Measurements from ENCODE around the gene ZNF683. TPM values are rescaled to one million over a fixed set of nuclear protein-coding genes. Genes with fewer than 3 reads are reported as not detected.
A peak's percentile ranks its signal among the peaks of the same experiment; 100 is the strongest.
"Not testable (repeated sequence)": the region's sequence is repeated elsewhere in the genome, so short reads cannot be mapped to it uniquely, and the experiment has no call there.

The ZNF683 gene
- total RNA-seq, 6 experiments from 2014 or later, result 0.19 TPM; not detected in 5

DNA sequence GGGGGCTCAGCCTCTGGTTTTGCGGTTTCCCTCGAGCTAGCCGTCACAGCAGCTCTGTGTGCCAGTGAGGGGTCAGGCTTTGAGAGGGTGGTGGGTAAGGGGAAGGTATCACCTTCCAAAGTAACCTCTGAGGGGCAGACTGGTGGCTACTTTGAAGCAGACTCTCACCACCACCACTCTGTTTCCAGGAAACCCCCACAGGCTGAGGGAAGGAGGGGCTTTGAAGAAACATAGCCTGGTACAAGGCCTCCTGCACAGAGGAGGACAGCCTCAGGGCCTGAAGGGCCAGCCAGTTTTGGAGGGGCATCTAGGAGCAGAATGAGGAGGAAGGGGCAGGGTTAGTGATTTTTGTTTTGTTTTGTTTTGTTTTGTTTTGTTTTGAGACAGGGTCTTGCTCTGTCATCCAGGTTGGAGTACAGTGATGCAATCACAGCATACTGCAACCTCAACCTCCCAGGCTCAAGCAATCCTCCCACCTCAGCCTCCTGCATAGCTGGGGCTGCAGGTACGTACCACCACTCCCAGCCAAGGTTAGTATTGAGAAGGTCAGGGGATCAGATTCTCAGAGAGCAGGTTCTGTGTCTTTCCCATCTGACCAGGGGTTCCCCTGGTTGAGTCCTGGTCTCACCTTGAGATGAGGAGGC is 17.2 kb upstream of the ZNF683 start:
- Histone ChIP-seq H3K27me3 (no peaks in the 10 kb centered on the region), H3K4me3 (no peak overlapping the region), H3K9me3 (no peaks in the 10 kb centered on the region), H3K27ac (no peak overlapping the region), H3K36me3 (no peaks in the 10 kb centered on the region), H3K4me1 (no peaks in the 10 kb centered on the region)
- no peak for TF ChIP-seq POLR2A (IDR thresholded peaks at IDR 0.05)
- TF ChIP-seq, protein P1, sequence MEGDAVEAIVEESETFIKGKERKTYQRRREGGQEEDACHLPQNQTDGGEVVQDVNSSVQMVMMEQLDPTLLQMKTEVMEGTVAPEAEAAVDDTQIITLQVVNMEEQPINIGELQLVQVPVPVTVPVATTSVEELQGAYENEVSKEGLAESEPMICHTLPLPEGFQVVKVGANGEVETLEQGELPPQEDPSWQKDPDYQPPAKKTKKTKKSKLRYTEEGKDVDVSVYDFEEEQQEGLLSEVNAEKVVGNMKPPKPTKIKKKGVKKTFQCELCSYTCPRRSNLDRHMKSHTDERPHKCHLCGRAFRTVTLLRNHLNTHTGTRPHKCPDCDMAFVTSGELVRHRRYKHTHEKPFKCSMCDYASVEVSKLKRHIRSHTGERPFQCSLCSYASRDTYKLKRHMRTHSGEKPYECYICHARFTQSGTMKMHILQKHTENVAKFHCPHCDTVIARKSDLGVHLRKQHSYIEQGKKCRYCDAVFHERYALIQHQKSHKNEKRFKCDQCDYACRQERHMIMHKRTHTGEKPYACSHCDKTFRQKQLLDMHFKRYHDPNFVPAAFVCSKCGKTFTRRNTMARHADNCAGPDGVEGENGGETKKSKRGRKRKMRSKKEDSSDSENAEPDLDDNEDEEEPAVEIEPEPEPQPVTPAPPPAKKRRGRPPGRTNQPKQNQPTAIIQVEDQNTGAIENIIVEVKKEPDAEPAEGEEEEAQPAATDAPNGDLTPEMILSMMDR (IDR thresholded peaks at IDR 0.05), result no peak
- intact Hi-C loops (cut with DNase I), result no loop called here
- 82% methylated on average over 3 of the region's 4 CpGs for WGBS (ENCODE audit: insufficient coverage, low coverage, low lambda C conversion rate, missing lambda C conversion rate)
- no peak for ATAC-seq
- no peak for DNase-seq

DNA sequence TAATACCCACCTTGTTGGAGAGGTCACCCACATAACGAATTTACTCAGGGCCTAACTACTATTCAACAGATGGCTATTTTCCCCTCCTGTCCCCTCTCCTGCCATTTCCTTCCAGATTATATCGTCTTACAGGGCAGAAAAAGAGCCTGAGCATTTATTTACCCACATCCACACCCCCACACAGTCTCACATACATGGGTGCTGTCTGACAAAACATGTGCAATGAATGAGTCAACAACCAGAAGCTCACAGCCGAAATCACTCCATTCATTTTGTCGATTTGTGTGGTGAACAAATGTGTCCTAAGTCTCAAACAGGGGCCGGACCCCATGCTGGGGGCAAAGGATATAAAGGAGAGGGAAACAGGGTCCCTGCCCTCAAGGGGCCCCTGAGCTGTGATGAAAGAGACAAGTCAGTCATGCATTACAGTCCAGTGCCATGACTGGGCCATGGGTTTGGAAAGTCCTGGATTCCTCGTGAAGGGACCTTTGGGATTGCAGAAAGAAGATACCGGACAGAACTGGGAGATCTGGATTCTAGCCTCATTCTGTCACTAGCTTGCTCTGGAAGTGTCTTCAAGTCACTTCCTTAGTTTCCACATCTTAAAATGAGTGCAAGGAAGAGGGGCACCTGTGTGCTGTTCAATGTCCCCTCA is 16.4 kb upstream of the ZNF683 start:
- ATAC-seq (no peak), DNase-seq (no peak)
- WGBS (ENCODE audit: insufficient coverage, low coverage, low lambda C conversion rate, missing lambda C conversion rate), result 70% methylated on average over 5 of the region's 7 CpGs
- Histone ChIP-seq H3K27ac (no peak overlapping the region), H3K27me3 (no peaks in the 10 kb centered on the region), H3K4me1 (no peaks in the 10 kb centered on the region), H3K36me3 (no peaks in the 10 kb centered on the region), H3K4me3 (no peak overlapping the region), H3K9me3 (no peaks in the 10 kb centered on the region)
- TF ChIP-seq, protein P1 (IDR thresholded peaks at IDR 0.05), result no peak
- intact Hi-C loops (cut with DNase I), result no loop called here

- intact Hi-C loops (cut with DNase I), result no loop called here
- ATAC-seq, result peak in 2 of 4 donors; percentile 65 to 86
- 29% methylated on average over 7 of the region's 7 CpGs for WGBS (ENCODE audit: insufficient coverage, low coverage, low lambda C conversion rate, missing lambda C conversion rate)
- H3K36me3 ChIP-seq, result no peaks in the 10 kb centered on the region
- no peaks in the 10 kb centered on the region for H3K4me1 ChIP-seq
- no peak overlapping the region for H3K4me3 ChIP-seq
- DNase-seq, result peak in 1 of 3 donors; percentile 29
- H3K27me3 ChIP-seq, result no peaks in the 10 kb centered on the region
- H3K9me3 ChIP-seq, result no peaks in the 10 kb centered on the region
- H3K27ac ChIP-seq, result no peak overlapping the region
- no peak for TF ChIP-seq POLR2A (IDR thresholded peaks at IDR 0.05)
- TF ChIP-seq, protein P1 (IDR thresholded peaks at IDR 0.05), result no peak
Measured at GRCh38 chr1:26387447-26387846, 14.9 kb upstream of the ZNF683 start.

DNA sequence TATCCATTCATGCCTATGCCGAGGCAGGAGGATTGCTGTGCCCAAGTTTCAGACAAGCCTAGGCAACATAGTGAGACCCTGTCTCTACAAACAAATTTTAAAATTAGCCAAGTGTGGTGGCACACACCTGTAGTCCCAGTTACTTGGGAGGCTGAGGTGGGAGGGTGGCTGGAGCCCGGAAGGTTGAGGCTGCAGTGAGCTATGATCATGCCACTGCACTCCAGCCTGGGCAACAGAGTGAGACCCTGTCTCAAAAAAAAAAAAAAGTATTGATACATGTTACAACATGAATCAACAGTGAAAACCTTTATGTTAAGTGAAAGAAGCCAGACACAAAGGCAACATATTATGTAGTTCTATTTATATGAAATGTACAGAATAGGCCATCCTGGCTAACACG is 12.5 kb upstream of the ZNF683 start:
- H3K27ac ChIP-seq; ATAC-seq; H3K4me1 ChIP-seq; H3K4me3 ChIP-seq; DNase-seq; H3K36me3 ChIP-seq; H3K9me3 ChIP-seq; intact Hi-C loops (cut with DNase I); H3K27me3 ChIP-seq: not testable (repeated sequence)
- 87% methylated on average over 3 of the region's 3 CpGs for WGBS (ENCODE audit: insufficient coverage, low coverage, low lambda C conversion rate, missing lambda C conversion rate)

DNA sequence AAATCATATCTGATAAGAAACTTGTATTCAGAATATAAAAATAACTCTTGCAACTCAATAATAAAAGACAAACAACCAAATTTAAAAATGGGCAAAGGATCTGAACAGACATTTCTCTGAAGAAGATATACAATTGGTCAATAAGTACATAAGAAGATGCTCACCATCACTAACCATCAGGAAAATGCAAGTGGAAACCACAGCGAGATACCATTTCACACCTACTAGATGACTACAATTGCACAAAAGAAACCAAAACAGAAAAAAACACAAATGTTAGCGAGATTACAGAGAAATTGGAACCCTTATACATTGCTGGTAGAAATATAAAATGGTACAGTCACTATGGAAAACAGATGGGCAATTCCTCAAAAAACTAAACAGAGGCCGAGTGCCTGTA is 11.5 kb upstream of the ZNF683 start:
- no peaks in the 10 kb centered on the region for H3K27me3 ChIP-seq
- 56% methylated on average over 3 of the region's 3 CpGs for WGBS (ENCODE audit: insufficient coverage, low coverage, low lambda C conversion rate, missing lambda C conversion rate)
- DNase-seq (no peak), ATAC-seq (no peak)
- no peak for TF ChIP-seq POLR2A (IDR thresholded peaks at IDR 0.05)
- TF ChIP-seq, protein P1 (IDR thresholded peaks at IDR 0.05), result no peak
- H3K9me3 ChIP-seq, result no peaks in the 10 kb centered on the region
- no peak overlapping the region for H3K4me3 ChIP-seq
- no peaks in the 10 kb centered on the region for H3K4me1 ChIP-seq
- intact Hi-C loops (cut with DNase I), result no loop called here
- no peaks in the 10 kb centered on the region for H3K36me3 ChIP-seq
- H3K27ac ChIP-seq, result no peak overlapping the region

All from right lobe of liver (tissue), 6 donors.